Measurements from ENCODE around the gene CACNA2D2. TPM values are rescaled to one million over a fixed set of nuclear protein-coding genes. Genes with fewer than 3 reads are reported as not detected.

The CACNA2D2 gene
- total RNA-seq, 1 experiment from 2014 or later: not detected

DNA sequence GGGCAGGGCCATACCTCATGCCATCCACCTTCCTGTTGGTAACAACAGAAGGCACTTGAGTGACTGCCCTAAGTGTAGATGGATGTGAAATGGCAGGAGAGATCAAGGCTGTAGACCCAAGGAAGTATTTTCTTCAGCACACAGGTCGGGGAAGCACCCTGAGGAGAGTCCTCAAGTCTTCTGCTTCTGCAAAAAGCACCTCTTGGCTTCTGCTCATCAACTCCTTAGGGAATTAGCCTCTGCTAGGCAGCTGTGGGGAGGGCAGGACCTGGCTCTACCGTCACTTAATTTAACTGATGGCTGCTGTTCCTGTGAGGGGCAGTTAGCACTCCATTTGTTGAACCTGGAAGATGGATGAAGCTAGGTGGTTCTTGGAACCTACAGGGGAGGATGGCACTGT lies 6.9 kb upstream of the CACNA2D2 start:
- Histone ChIP-seq H3K4me3 (ENCODE audit: low read length) (no peak overlapping the region), H3K27me3 (ENCODE audit: low read length) (no peaks in the 10 kb centered on the region), H3K9ac (ENCODE audit: low read length) (no peak overlapping the region), H2AFZ (ENCODE audit: low read length) (no peak overlapping the region), H3K9me3 (ENCODE audit: low read length) (no peaks in the 10 kb centered on the region), H3K9me2 (replicated peaks; ENCODE audit: insufficient read depth, low read length) (no peaks in the 10 kb centered on the region), H3K36me3 (ENCODE audit: insufficient read depth, low read length) (no peaks in the 10 kb centered on the region), H4K20me1 (ENCODE audit: insufficient read depth, low read depth, low read length) (no peaks in the 10 kb centered on the region), H3K79me2 (ENCODE audit: low read length) (no peaks in the 10 kb centered on the region), H3K27ac (ENCODE audit: low read length) (no peak overlapping the region), H3K4me2 (ENCODE audit: low read depth, low read length, poor library complexity, severe bottlenecking) (no peak overlapping the region), H3K4me1 (ENCODE audit: low read length) (no peaks in the 10 kb centered on the region)
- peak; percentile 56 for DNase-seq

DNA sequence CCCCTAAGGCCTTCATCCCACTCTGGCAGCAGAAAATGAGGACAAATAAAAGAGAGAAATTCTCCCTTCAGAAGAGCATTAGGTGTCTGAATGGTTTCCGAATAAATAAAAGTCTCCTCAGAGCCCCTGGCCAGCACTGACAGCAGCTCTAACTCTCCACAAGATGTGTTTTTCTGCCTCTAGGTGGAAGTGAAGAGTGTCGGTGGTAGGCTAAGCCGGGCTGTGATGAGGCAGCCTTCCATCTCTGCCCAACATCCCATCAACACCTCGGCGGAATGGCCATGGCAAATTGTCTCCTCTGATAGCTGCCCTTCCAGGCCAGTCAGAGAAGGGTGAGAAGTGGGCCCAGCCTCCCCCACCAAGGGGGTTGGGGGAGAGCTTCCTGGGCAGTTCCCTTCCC lies 6.3 kb upstream of the CACNA2D2 start:
- no peaks in the 10 kb centered on the region for H3K79me2 ChIP-seq (ENCODE audit: low read length)
- no peak for DNase-seq
- H3K4me2 ChIP-seq (ENCODE audit: low read depth, low read length, poor library complexity, severe bottlenecking): no peak overlapping the region
- H3K36me3 ChIP-seq (ENCODE audit: insufficient read depth, low read length): no peaks in the 10 kb centered on the region
- no peak overlapping the region for H3K27ac ChIP-seq (ENCODE audit: low read length)
- H4K20me1 ChIP-seq (ENCODE audit: insufficient read depth, low read depth, low read length): no peaks in the 10 kb centered on the region
- H3K9me2 ChIP-seq (replicated peaks; ENCODE audit: insufficient read depth, low read length): no peaks in the 10 kb centered on the region
- H3K27me3 ChIP-seq (ENCODE audit: low read length): no peaks in the 10 kb centered on the region
- H2AFZ ChIP-seq (ENCODE audit: low read length): no peak overlapping the region
- H3K4me3 ChIP-seq (ENCODE audit: low read length): no peak overlapping the region
- no peak overlapping the region for H3K9ac ChIP-seq (ENCODE audit: low read length)
- H3K4me1 ChIP-seq (ENCODE audit: low read length): no peaks in the 10 kb centered on the region
- H3K9me3 ChIP-seq (ENCODE audit: low read length): no peaks in the 10 kb centered on the region

DNA sequence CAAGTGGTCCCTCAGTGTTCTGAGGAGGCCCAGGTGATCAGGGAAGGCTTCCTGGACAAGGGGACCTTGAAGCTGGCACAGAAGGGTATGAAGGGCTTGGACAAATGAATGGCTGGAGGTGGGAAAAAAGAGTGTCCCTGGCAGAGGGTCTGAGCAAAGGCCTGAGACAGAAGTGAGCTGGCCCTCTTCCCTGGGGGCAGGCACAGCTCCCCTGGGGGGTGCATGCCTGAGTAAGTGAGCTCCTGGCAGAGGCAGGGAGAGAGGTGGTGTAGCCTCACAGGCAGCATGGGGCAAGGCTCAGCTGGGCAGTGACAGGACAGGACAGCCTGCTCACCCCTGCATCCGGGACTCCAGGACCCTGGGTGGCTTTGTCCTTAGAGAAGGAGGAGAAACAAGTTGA lies 5.4 kb upstream of the CACNA2D2 start:
- Histone ChIP-seq H3K27me3 (ENCODE audit: low read length) (no peaks in the 10 kb centered on the region), H3K4me1 (ENCODE audit: low read length) (no peaks in the 10 kb centered on the region)

DNA sequence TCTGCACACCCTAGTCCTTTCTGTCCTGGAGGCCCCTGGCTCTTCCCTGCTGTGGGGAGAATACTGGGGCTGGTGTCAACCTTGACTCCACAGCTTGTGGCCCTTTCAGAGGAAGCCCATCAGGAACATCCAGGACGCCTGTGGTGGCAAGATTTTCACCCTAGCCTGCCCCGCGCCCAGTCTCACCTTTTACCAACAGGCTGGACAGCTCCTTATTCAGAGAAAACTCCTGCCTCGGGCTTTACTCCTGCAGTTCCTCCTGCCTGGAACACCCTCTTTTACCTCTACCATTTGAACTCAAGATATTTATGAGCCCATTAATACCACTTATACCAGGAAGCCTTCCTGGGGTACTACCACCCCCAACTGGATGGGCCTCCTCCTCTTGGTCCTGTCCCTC lies 2.7 kb upstream of the CACNA2D2 start:
- Histone ChIP-seq H3K9me2 (replicated peaks; ENCODE audit: insufficient read depth, low read length) (no peaks in the 10 kb centered on the region), H4K20me1 (ENCODE audit: insufficient read depth, low read depth, low read length) (peaks cover 4% of the 10 kb centered on the region; the same call in 1 of the 2 replicates), H3K36me3 (ENCODE audit: insufficient read depth, low read length) (no peaks in the 10 kb centered on the region), H3K9ac (ENCODE audit: low read length) (no peak overlapping the region), H3K4me3 (ENCODE audit: low read length) (no peak overlapping the region), H3K27me3 (ENCODE audit: low read length) (no peaks in the 10 kb centered on the region), H2AFZ (ENCODE audit: low read length) (no peak overlapping the region), H3K4me1 (ENCODE audit: low read length) (no peaks in the 10 kb centered on the region), H3K9me3 (ENCODE audit: low read length) (no peaks in the 10 kb centered on the region), H3K27ac (ENCODE audit: low read length) (no peak overlapping the region), H3K79me2 (ENCODE audit: low read length) (no peaks in the 10 kb centered on the region), H3K4me2 (ENCODE audit: low read depth, low read length, poor library complexity, severe bottlenecking) (no peak overlapping the region)
- DNase-seq: no peak

More for the DNA sequence above, 5.4 kb upstream of the CACNA2D2 start:
- Histone ChIP-seq H3K9ac (ENCODE audit: low read length) (no peak overlapping the region), H3K4me3 (ENCODE audit: low read length) (no peak overlapping the region), H4K20me1 (ENCODE audit: insufficient read depth, low read depth, low read length) (peaks cover 4% of the 10 kb centered on the region; the same call in 1 of the 2 replicates), H3K9me3 (ENCODE audit: low read length) (no peaks in the 10 kb centered on the region), H3K36me3 (ENCODE audit: insufficient read depth, low read length) (no peaks in the 10 kb centered on the region), H3K9me2 (replicated peaks; ENCODE audit: insufficient read depth, low read length) (no peaks in the 10 kb centered on the region), H3K79me2 (ENCODE audit: low read length) (no peaks in the 10 kb centered on the region), H3K27ac (ENCODE audit: low read length) (no peak overlapping the region), H3K4me2 (ENCODE audit: low read depth, low read length, poor library complexity, severe bottlenecking) (no peak overlapping the region), H2AFZ (ENCODE audit: low read length) (no peak overlapping the region)
- DNase-seq: no peak

DNA sequence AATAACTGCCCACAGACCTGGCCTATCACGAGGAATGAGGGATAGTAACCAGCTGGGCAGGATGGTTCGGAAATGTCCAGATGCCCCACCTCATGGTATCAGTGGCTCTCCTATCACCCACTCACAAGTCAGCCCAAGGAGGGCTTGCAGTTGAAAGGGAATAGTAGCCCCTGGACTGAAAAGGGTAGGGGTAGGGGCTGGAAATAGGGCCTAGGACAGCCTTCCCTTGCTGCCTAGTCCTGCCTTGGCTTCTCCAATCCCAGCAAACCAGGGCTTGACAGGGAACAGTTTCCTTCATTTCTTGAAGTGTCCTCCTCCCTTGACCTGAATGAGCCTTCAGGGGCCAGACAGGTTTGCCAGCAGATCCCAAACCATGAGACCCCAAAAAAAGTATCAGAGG lies 1.2 kb upstream of the CACNA2D2 start:
- H3K4me2 ChIP-seq (ENCODE audit: low read depth, low read length, poor library complexity, severe bottlenecking): no peak overlapping the region
- no peaks in the 10 kb centered on the region for H3K36me3 ChIP-seq (ENCODE audit: insufficient read depth, low read length)

DNA sequence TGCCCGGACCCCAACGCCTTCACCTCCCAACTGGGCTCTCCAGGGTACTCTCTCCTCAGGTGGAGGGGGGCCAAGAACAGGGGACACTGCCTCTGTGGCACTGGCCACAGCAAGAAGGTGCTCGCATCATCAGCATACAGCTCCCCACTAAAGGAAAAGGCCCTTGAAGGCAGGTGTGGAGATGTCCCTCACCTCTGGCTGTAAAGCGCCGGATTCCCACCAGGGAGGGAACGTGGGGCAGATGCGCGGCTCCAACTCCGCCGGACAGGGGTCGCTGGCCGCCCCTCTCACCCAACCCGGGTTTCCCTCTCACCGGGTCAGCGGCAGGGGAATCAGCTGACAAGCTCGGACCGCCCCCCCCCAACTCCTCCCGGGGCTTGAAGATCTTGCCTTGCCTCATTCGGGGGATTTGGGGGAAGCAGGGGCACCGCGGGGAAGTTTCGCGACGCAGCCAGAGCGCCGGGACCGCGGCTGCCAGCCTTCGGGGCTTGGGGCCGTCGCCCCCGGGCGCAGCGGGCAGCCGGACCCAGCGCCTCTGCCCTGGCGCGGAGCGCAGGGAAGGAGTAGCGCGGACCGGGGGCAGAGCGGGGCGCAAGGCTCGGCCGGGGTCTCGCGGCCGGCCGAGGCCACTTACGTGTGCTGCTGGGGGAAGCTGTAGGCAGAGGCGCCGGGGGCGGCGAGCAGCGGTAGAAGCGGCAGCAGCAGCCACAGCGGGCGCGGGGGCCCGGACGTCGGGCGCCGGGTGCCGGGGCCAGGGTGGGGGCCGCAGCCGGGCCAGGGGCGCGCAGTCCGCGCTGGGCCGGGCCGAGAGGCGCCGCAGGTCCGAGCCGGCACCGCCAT lies 630 bp downstream of the CACNA2D2 start:
- H3K9me2 ChIP-seq (replicated peaks; ENCODE audit: insufficient read depth, low read length): no peaks in the 10 kb centered on the region
- H3K9me3 ChIP-seq (ENCODE audit: low read length): no peaks in the 10 kb centered on the region
- H3K79me2 ChIP-seq (ENCODE audit: low read length): no peaks in the 10 kb centered on the region
- no peak overlapping the region for H3K4me2 ChIP-seq (ENCODE audit: low read depth, low read length, poor library complexity, severe bottlenecking)
- no peak overlapping the region for H2AFZ ChIP-seq (ENCODE audit: low read length)
- H4K20me1 ChIP-seq (ENCODE audit: insufficient read depth, low read depth, low read length): peaks cover 4% of the 10 kb centered on the region; the same call in 1 of the 2 replicates
- no peaks in the 10 kb centered on the region for H3K36me3 ChIP-seq (ENCODE audit: insufficient read depth, low read length)
- H3K4me1 ChIP-seq (ENCODE audit: low read length): no peaks in the 10 kb centered on the region
- H3K4me3 ChIP-seq (ENCODE audit: low read length): no peak overlapping the region
- H3K27me3 ChIP-seq (ENCODE audit: low read length): no peaks in the 10 kb centered on the region
- no peak overlapping the region for H3K9ac ChIP-seq (ENCODE audit: low read length)
- H3K27ac ChIP-seq (ENCODE audit: low read length): no peak overlapping the region
- DNase-seq: no peak

More for the DNA sequence above, 1.2 kb upstream of the CACNA2D2 start:
- Histone ChIP-seq H3K4me3 (ENCODE audit: low read length) (no peak overlapping the region), H4K20me1 (ENCODE audit: insufficient read depth, low read depth, low read length) (peaks cover 4% of the 10 kb centered on the region; the same call in 1 of the 2 replicates), H3K9ac (ENCODE audit: low read length) (no peak overlapping the region), H2AFZ (ENCODE audit: low read length) (no peak overlapping the region), H3K9me3 (ENCODE audit: low read length) (no peaks in the 10 kb centered on the region), H3K27ac (ENCODE audit: low read length) (no peak overlapping the region), H3K27me3 (ENCODE audit: low read length) (no peaks in the 10 kb centered on the region), H3K79me2 (ENCODE audit: low read length) (no peaks in the 10 kb centered on the region), H3K9me2 (replicated peaks; ENCODE audit: insufficient read depth, low read length) (no peaks in the 10 kb centered on the region), H3K4me1 (ENCODE audit: low read length) (no peaks in the 10 kb centered on the region)
- no peak for DNase-seq

DNA sequence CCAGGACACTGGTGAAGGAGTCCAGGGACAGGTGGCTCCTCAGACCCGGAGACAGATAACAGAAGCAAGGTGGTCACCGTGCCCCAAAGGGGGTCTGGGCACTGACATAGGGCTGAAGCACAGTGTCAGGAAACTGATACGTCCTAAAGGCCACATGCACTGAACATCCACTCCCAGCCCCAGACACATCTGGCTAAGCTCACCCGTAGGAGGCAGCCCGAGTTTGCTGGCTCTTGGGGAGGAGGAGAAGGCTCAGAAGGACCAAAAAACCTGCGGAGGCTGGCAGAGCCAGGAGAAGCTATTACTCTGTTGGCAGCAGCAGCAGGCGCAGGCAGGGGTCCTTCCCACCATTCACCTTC lies 1.2 kb downstream of the CACNA2D2 start:
- Histone ChIP-seq H3K36me3 (ENCODE audit: insufficient read depth, low read length) (no peaks in the 10 kb centered on the region), H3K4me3 (ENCODE audit: low read length) (no peak overlapping the region), H2AFZ (ENCODE audit: low read length) (no peak overlapping the region), H3K27me3 (ENCODE audit: low read length) (no peaks in the 10 kb centered on the region), H3K4me2 (ENCODE audit: low read depth, low read length, poor library complexity, severe bottlenecking) (no peak overlapping the region), H3K79me2 (ENCODE audit: low read length) (no peaks in the 10 kb centered on the region), H3K27ac (ENCODE audit: low read length) (no peak overlapping the region), H4K20me1 (ENCODE audit: insufficient read depth, low read depth, low read length) (peaks cover 4% of the 10 kb centered on the region; the same call in 1 of the 2 replicates), H3K4me1 (ENCODE audit: low read length) (no peaks in the 10 kb centered on the region), H3K9ac (ENCODE audit: low read length) (no peak overlapping the region), H3K9me2 (replicated peaks; ENCODE audit: insufficient read depth, low read length) (no peaks in the 10 kb centered on the region), H3K9me3 (ENCODE audit: low read length) (no peaks in the 10 kb centered on the region)
- DNase-seq: no peak

DNA sequence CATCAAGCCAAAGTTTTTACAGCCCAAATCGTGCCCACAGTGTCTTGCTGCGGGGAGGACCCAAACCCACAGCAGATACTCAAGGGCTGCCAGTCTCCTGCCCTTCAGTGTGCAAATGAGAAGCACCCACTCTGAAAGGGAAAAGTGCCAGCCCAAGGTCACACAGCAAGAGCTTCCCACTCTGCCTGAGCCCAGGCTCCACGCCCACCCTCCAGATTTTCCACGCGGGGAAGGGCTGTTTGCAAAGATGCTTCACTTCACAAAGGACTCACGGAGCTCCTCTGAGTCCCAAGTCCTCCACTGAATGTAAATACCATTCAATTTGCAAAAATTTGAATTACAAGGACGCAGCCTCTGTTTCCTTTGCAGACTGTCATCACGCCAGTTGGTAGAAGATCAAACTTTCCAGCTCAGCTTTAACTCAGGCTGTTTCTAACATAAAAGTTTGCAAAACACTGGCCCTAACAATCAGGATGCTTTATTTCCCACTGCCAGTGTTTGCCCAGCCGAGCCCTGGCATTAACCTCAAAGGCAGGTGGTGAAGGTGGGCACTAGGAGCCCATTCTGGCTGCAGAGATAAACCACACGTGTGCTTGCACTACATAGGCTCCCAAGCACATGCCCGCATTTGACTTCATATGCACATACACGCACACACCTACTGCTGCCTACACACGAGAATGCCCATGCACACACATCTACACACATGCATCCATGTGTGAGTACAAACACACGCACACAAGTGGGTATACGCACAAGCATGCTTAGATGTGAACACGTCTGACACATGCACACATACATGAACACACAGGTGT lies 7.6 kb downstream of the CACNA2D2 start:
- H4K20me1 ChIP-seq (ENCODE audit: insufficient read depth, low read depth, low read length): no peaks in the 10 kb centered on the region
- no peaks in the 10 kb centered on the region for H3K9me3 ChIP-seq (ENCODE audit: low read length)
- DNase-seq: no peak
- H3K4me3 ChIP-seq (ENCODE audit: low read length): no peak overlapping the region
- H3K9me2 ChIP-seq (replicated peaks; ENCODE audit: insufficient read depth, low read length): no peaks in the 10 kb centered on the region
- no peak overlapping the region for H3K27ac ChIP-seq (ENCODE audit: low read length)
- no peaks in the 10 kb centered on the region for H3K27me3 ChIP-seq (ENCODE audit: low read length)
- H2AFZ ChIP-seq (ENCODE audit: low read length): no peak overlapping the region
- H3K9ac ChIP-seq (ENCODE audit: low read length): no peak overlapping the region
- no peaks in the 10 kb centered on the region for H3K36me3 ChIP-seq (ENCODE audit: insufficient read depth, low read length)
- no peaks in the 10 kb centered on the region for H3K4me1 ChIP-seq (ENCODE audit: low read length)
- no peak overlapping the region for H3K4me2 ChIP-seq (ENCODE audit: low read depth, low read length, poor library complexity, severe bottlenecking)
- no peaks in the 10 kb centered on the region for H3K79me2 ChIP-seq (ENCODE audit: low read length)

Data from Karpas-422 (cell line).